HG03342 (cell line): ENCODE results near the gene OR2V1.
A peak's percentile ranks its signal among the peaks of the same experiment; 100 is the strongest.
"Not testable (repeated sequence)": the region's sequence is repeated elsewhere in the genome, so short reads cannot be mapped to it uniquely, and the experiment has no call there.

Experiments used
- ATAC-seq: cut with Tn5 transposase; IDR thresholded peaks from one replicate; pipeline ENCODE4 v1.9.1; 2021; ENCODE audit warnings: mild to moderate bottlenecking, moderate library complexity; ENCODE audit not compliant: unreplicated experiment

OR2V1 gene

GRCh38 chr5:181160755-181161533 is 30.0 kb upstream of the OR2V1 start:
- not testable (repeated sequence) for ATAC-seq

- ATAC-seq, result peak; percentile 54
Observed at GRCh38 chr5:181160152-181160754, 29.3 kb upstream of the OR2V1 start.

- ATAC-seq, result peak; percentile 70
Observed at GRCh38 chr5:181159286-181160151, 28.6 kb upstream of the OR2V1 start.

GRCh38 chr5:181158869-181159268 is 27.9 kb upstream of the OR2V1 start:
- ATAC-seq, result no peak

GRCh38 chr5:181156758-181157157 is 25.8 kb upstream of the OR2V1 start:
- no peak for ATAC-seq

GRCh38 chr5:181153814-181154213 is 22.8 kb upstream of the OR2V1 start:
- ATAC-seq, result no peak

- ATAC-seq, result no peak
Observed at GRCh38 chr5:181152406-181152805, 21.4 kb upstream of the OR2V1 start.

GRCh38 chr5:181151146-181151545 is 20.2 kb upstream of the OR2V1 start:
- ATAC-seq, result no peak

- ATAC-seq, result no peak
Observed at GRCh38 chr5:181149806-181150733, 19.1 kb upstream of the OR2V1 start.

- ATAC-seq, result no peak
Observed at GRCh38 chr5:181149355-181149754, 18.4 kb upstream of the OR2V1 start.

GRCh38 chr5:181146927-181147636 is 16.1 kb upstream of the OR2V1 start, which contains the start of gene OR2V2:
OR2V2 (plus strand) TSS chr5:181147586; CDS start chr5:181154943, 7,357 bp downstream.
- ATAC-seq, result not testable (repeated sequence)

GRCh38 chr5:181145133-181145532 is 14.2 kb upstream of the OR2V1 start:
- no peak for ATAC-seq

- ATAC-seq, result no peak
Observed at GRCh38 chr5:181142054-181142453, 11.1 kb upstream of the OR2V1 start.

GRCh38 chr5:181140766-181141165 is 9.8 kb upstream of the OR2V1 start:
- no peak for ATAC-seq

- ATAC-seq, result no peak
Observed at GRCh38 chr5:181138258-181138657, 7.3 kb upstream of the OR2V1 start.

- ATAC-seq, result no peak
Observed at GRCh38 chr5:181136361-181136955, 5.5 kb upstream of the OR2V1 start.

GRCh38 chr5:181134259-181134658 is 3.3 kb upstream of the OR2V1 start:
- no peak for ATAC-seq

GRCh38 chr5:181133610-181134231 is 2.8 kb upstream of the OR2V1 start:
- no peak for ATAC-seq

GRCh38 chr5:181133083-181133482 is 2.1 kb upstream of the OR2V1 start:
- ATAC-seq, result no peak
